Stimulated activated naive CD8-positive, alpha-beta T cell treated with anti-CD3 and anti-CD28 coated beads, Interleukin-15, Interleukin-2, amounts not matched to agents 100 U/mL and 50 U/mL, for 24 hours (primary cell): ENCODE measurements around the gene ZNF804B.
A peak's percentile ranks its signal among the peaks of the same experiment; 100 is the strongest.

Experiments
- ATAC-seq: fragments of 150-1000 bp; cut with Tn5 transposase; one replicate; pipeline ENCODE4 v1.10.0; 2021
- DNase-seq: peaks from one replicate; pipeline ENCODE4 v3.0.0; 2021

ZNF804B gene

DNA sequence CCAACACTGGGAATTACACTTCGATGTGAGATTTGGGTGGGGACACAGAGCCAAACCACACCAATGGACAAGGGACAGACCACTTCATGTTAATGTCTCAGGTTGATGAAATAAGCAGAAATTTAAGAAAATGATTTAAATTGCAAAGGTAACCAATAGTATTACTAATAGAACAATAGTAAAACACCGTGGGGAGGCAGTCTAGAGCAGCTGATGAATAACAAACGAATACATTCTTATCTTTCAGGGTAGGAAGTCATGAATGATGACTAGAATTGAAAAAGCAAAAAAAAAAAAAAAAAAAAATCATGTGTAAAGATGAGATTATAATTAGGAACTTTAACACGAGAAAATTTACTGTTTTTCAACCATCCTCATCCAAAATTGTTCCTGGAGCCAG, 207.9 kb downstream of the ZNF804B start:
- ATAC-seq: no peak
- DNase-seq: no peak

DNA sequence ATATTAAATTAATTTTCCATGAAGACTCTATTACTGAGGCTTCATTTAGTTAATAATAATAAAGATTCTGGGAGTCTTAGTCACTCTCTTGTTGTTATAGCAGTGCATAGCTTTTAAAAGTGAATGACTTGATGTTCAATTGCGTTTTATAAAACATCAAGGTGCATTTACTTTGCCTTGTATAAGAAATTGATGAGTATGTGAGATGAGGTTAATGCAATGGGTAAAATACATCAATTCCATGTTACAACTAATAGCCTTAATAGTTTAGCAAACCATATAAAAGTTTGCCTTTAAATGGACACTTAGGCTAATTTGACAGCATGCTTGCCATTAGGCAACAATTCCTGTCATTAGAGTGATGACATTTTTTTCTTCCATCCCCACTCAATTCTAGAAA, 209.7 kb downstream of the ZNF804B start:
- DNase-seq (no peak), ATAC-seq (no peak)

DNA sequence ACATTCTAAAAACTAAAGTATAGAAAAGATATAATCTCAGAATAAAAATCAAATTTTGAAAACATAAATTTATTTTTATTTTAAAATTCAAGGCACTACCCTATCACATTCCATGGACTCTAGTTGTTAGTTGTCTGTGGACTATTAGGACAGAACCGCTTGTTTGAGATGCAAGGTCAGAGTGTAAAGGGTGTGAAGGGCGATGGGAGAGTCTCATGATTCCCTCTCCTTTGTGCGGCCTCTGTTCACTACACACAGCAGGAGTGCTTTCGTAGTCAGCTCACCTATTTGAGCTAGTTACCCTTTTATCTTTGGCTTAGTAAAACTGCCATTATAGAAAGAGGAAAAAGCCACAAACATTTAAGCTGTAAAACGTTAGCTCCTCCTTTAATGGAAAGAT, 225.8 kb downstream of the ZNF804B start:
- ATAC-seq: no peak
- no peak for DNase-seq

DNA sequence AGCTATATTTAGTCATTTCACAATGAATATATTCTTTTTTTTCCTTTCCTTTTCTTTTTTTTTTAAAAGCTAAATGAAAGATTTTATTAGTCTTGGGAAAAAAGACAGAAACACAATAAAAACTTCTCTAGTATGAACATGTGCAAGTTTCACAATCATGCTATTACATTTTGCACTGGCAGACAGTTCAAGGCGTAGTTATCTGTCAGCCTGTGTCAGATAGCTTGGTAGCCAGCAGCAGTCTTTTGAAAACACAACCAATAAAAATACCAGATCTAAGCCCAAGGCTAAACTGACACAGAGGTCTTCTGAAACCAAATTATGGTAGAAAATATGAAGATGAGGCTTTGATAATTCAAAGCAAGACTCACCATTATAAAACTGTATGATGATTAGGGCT, 241.8 kb downstream of the ZNF804B start:
- ATAC-seq (no peak), DNase-seq (no peak)

DNA sequence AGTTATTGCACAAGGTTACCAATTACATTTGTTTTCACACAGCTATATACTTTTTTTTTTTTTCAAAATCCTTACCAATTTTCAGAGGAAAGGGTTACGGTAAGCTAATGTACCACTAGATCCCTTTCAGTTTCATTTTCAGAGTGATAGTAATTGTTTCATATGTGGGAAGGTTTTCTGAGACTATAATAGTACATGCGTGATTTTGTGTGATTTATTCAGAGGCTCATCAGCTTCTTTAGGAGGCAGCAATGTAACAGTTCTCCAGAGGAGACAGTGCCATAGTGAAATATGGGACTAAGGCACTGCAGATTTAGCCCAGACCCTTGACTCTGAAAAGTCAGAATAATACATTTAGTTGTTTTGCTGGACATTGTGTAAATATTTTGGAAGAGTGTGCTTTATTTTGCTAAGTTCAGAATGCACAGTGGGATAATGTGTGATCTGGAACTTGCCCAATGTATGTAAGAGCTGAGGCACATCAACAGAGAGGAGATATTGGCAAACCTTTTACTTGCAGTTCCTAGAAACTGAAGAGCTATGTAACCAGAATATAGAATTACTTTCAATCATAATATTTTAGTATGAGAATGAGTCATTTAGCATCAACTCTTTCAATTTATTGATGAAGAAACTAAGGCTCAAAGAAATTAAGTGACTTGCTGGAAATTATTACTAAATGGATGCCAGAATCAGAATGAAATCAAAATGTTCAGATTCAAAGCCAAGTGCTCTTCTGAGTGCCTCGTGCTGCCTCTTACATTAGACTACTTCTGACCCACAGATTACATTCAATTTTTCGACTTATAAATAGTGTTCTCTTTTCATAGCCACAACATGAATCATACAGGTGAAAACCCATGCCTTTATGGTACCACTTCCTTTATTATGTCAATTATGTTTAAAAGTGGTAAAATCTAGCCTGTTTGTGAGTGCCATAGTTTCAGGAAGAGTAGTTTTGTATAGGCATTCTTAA, 243.8 kb downstream of the ZNF804B start:
- ATAC-seq: peak; percentile 74
- no peak for DNase-seq

DNA sequence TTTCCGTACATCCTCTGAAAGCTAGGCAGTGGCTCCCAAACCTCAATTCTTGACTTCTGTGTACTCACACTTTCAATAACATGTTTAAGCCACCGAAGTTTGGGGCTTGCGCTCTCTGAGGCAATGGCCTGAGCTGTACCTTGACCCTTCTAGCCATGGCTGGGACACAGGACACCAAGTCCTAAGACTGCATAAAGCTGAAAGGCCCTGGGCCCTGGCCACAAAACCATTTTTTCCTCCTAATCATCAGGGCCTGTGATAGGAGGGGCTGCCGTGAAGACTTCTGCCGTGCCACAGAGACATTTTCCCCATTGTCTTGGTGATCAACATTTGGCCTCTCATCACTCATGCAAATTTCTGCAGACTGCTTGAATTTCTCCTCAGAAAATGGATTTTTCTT, 252.5 kb downstream of the ZNF804B start:
- ATAC-seq (no peak), DNase-seq (no peak)

DNA sequence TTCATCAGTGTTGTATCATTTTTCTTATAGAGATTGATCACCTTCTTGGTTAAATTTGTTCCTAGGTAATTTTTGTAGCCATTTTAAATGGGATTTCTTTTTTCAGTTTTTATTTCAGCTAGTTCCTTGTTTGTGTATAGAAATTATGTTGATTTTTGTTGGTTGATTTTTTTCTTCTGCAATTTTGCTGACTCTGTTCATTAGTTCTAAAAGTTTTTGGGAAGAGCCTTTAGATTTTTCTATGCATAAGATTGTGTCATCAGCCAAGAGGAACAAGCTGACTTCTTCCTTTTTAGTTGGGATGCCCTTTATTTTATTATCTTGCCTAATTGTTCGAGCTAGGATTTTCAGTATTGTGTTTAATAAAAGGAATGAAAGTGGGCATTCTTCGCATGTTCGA, 258.2 kb downstream of the ZNF804B start:
- ATAC-seq (no peak), DNase-seq (no peak)

DNA sequence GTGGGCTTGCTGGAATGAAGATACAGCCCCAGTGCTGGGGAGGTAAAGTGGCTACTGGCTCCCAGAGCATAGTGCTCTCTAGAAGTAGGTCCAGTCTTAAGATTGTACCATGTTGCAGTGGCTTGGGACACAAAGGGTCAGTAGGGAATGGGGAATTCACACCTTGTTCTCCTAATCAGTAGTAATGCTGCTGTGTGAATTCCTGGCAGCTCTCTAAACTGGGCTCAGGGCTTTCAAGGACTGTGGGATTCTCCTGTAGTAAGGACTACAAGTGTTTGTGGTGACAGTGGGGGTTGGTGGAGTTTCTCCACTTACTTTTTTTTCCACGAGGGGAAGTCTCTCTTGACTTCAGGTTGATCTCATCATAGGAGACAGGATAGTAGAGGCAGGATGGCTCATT, 262.2 kb downstream of the ZNF804B start:
- DNase-seq (no peak), ATAC-seq (no peak)

DNA sequence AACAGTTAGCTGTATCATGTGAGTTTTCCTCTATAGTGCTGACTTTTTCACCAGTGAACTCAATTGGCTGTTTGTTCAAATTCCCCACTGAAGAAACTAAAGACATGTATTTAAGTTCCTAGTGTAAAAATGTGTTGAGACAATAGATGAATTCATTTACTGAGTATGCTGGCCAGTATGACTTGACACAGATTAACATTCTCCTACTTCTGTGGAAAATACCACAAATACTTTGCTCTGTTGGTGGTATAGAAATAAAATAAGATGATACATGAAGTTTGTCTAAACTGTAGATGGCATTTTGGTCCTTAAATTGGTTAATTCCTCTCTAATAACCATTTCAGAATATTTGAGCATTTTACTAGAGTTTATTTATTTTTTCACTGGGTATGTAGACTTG, 263.7 kb downstream of the ZNF804B start:
- ATAC-seq: no peak
- DNase-seq: no peak

DNA sequence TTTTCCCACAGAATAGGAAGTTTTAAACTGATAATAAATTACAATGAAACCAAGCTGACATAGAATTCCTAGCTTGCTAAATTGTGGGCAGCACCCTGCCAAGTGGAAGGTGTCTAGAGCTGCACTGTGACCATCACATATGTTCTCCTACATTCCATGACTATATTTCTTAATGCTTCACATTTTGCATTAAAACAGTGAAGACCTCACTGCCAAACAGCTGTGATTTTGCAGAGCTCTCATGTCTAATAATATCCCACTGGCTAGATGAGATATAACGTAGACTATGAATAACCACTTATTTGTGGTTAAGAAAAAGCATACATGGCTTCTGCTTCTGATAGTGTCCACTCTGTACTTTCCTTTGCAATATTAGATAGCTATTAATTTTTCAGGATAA, 264.4 kb downstream of the ZNF804B start:
- ATAC-seq: no peak

DNA sequence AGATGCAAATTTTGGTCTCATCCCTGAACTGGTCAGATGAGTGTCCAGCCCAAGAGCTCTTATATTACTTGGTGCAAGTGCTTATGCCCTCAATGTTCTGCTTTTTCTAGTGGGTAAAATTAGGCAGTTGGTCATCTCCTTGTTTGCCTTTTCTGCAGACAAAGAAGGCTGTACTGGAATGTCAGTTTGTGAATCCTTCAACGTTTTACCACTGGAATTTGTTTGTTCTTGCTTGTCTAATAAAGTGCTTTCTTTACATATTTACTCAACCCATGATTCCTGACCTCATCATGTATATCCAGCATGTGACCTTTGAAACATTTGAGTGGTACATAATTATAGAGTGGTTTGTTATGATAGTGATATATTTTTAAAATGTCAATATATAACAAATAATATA, 268.3 kb downstream of the ZNF804B start:
- ATAC-seq: no peak
- no peak for DNase-seq

More for the DNA sequence above, 264.4 kb downstream of the ZNF804B start:
- no peak for DNase-seq

DNA sequence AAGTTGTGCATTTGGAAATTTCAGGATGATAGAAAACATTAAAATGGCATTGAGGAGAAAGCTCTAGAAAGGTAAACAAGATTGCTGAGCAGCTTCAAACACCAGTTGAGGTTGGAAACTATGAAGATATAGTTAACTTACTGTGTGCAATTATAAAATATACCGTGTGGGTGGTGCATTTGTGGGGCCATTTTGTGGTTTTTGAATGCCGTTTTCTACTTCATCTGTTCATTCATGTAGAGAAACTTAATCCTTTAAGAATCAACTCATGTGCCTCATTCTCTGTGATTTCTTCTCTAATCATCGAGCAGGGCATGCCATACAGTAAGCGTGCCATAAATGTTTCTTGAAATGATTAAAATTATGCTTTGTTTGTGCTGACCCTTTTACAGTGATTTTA, 268.8 kb downstream of the ZNF804B start:
- ATAC-seq (no peak), DNase-seq (no peak)

DNA sequence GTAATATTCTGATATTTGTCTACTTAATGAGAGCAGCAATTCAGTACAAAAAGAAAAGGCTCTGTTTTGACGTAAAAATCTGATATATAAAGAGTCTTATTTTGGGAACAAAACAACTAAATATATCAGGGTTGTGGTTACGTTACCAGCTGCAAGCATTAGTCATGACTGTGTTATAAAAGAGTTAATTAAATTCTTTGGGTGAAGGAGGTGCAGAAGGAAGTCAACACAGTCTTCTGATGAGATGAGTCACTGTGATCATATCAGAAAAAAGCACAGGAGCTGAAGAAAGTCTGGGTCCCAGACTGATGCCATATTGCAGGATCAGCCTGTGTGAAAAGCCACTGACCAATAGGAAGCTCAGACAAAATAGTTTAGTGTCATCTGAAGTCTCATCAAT, 270.4 kb downstream of the ZNF804B start:
- DNase-seq (no peak), ATAC-seq (peak; percentile 59)

DNA sequence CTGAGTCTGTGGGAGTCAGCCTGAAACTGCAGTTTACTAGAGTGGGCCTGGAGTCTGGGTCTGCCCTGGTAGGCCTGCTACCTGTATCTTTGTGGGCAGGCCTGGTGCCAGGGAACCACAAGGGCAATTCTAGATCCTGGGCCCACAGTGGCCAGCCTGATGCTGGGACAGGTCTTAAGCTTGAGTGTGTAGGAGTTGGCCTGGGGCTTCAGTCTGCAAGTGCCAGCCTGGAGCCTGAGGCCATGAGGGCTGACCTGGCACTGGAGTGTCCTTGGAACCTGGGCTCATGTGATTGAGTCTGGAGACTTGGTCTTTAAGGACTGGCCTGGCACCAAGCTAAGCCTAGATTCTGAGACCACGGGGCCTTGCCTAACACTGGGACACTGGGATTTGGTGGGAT, 281.7 kb downstream of the ZNF804B start:
- DNase-seq (no peak), ATAC-seq (no peak)

DNA sequence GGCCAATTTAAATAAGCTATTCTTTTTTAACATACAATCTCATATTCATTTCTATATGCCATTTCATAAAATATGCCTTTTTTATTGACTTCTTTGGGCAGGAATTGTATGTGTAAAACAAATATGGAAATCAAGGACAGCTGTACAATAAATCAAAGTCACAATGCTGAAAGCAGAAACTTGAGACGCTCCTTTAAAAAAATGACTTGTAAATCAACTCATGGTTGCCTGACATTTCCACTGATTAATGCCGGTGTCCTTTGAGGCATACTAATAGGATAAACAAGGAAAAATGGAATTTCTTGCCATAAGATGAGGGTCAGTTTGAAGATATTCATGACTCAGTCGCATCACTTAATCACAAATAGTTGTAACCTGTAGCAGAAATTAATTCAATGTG, 283.4 kb downstream of the ZNF804B start:
- ATAC-seq (no peak), DNase-seq (no peak)

DNA sequence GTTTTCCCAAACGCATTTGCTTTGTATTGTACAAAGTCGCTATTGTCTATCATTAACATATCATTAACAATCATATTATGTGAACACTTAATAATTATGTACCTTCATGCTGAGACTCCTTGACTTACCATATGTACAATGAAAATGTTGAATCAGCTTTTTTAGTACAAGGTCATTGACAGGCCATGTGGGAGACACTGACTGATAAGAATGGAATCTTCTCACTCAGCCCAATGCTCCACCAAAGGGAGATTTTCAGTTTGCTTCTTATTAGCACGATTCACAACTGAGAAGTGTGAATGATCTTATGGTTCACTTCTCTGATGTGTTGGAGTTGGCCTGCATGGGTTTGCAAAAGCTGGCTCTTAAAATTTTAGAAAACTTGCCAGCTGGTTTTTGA, 289.5 kb downstream of the ZNF804B start:
- ATAC-seq: no peak

DNA sequence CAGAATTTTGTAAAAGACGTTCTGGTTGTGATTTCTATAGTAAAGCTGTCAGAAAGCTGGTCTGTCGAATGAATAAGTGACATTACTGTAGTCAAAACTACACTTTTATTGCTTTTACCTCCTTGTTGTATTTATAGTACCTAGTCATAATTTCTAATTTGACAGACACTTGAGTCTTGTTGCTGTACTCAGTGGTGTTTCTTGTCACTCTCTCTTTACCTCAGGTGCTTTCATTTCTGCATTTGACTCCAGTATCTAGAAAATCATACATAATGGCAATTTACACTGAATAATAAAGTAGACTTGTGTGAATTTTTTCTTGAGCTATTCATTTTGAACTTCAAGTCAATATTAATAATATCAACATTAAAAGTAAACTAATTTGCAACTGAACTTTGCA, 293.6 kb downstream of the ZNF804B start:
- ATAC-seq: no peak
- DNase-seq: no peak

More for the DNA sequence above, 289.5 kb downstream of the ZNF804B start:
- DNase-seq: no peak

DNA sequence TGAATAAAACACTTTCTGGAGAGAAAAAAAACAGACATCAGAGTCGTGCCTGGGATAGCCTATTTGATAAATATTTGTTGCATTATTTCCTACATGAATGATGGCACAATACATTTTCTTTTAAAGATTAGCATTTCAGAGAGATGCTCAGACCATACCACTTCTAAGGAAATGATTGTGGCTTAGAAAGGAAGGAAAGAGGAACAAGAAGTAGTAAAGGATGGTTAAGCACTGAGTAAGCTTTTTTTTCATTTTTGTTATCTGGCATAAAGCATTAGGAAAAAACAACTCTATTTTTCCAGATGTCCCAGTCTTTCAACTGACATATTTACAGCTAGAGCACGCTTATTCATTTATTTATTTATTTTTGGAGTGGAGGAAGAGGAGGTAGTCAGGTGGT, 294.9 kb downstream of the ZNF804B start:
- no peak for DNase-seq
- ATAC-seq: no peak

DNA sequence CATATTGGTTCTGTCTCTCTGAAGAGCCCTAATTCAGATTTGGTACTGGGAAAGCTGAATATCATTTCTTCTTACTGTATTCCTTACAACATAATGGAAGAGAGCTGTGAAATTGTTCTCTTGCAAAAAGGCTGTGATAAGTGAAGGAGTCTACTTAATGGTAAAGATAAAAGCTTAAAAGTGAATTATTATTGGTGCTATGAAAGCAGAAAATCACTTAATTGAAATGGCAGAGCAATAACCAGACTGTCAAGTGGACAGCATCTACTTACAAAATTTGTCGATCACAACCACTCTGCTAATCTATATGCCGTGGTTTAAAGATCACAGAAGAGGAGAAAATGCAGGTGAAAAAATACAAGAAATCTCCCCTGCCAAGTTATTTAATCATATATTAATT, 300.7 kb downstream of the ZNF804B start:
- ATAC-seq (no peak), DNase-seq (no peak)

DNA sequence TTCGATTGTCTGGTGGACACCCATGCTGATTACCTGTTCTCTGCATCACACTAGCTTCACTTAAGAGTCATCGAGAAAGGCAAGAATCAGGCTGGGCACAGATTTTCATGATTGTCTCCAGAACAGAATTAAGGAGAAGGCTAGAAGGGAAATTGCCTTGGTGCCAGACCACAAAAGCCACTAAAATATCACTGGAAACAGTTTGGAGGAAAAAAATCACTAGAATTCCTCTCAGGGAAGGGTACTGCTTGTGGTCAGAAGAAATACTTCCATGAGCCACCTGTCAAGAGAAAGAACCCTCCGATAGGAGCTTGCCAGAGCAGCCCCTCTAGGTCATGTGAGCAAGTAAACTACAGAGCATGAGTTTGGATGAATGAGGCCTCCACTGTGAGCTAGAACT, 305.3 kb downstream of the ZNF804B start:
- ATAC-seq (no peak), DNase-seq (no peak)

DNA sequence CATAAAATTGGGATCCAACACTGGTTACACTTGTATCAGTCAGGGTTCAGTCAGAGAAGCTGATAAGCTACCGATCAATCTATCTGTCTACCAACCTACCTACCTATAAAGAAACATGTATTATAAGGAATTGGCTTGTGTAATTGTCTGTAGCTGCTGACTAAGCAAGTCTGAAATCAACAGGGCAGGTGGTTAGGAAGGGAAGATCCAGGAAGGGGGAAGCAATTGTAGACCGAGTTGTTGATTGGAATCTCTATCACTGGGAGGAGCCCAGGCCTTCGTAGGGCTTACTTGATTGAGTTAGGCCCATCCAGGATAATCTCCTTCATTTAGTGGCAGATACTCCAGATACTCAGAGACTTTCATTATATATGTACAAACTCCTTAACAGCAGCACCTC, 307.5 kb downstream of the ZNF804B start:
- ATAC-seq (no peak), DNase-seq (no peak)

DNA sequence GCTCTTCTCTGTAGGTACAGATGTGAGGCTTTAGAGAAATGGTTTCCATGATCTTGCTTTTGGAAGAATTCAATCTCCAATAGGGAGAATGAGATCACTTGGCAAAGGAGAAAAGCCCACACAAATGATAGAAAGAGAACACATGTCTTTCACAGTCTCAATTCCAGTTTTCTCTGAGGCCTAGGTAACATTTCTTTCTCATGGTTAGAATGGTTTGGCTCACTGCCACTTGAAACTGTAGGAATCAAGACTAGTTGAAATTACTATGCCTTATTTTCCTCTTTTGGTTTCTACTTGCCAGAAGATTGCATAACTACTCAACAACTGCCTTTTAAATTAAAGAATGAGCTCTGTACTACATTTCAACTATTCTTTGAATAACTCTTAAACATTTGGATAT, 312.6 kb downstream of the ZNF804B start:
- ATAC-seq (no peak), DNase-seq (no peak)

DNA sequence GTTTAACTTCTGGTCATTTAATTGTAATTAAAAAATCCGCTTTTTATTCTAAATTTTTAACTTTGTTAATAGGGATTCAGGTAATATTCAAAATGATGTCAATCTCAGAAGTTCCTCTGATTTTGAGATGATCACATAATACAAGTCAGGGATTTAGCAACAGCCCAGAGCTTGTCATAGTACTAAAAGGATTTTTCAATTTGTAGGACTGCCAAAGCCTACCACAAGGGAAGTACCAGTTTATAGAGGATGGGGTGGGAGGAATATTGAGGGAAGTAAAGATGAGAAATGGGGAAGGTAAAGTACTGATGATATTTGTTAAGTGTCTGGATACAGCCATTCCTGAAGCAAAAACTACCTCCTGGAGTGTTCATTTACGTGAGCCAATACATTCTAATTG, 314.3 kb downstream of the ZNF804B start:
- DNase-seq (no peak), ATAC-seq (no peak)

DNA sequence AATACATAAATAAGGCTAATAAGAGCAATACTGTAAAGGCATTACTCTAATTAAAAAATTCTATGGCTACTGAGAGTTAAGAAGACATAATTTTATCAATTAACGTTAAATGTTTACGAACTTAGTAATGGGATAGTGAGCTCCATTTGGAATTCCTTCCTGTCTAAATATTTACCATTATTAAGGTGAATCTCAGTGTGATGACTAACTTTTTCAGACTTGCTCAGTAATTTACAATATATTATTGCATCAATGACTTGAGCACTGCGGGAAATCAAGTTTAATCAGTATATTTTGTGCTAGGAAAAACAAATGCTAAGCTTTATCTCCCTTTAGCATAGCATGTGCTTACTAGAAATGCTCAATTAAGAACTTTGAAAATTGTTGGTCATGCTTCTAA, 318.5 kb downstream of the ZNF804B start:
- ATAC-seq: no peak
- no peak for DNase-seq
